Fibroblast of villous mesenchyme (primary cell): ENCODE data around the gene SEC62. TPM values are rescaled to one million over a fixed set of nuclear protein-coding genes. Genes with fewer than 3 reads are reported as not detected.

ENCODE experiments used
- DNase-seq: peaks from one replicate; pipeline ENCODE4 v3.0.0-alpha.2; 2010; ENCODE audit warnings: low read depth
- H3K4me3 ChIP-seq: 2 replicates; pipeline ENCODE4 v1.5.1; 2011; ENCODE audit warnings: low read depth, mild to moderate bottlenecking, low read length
- CTCF ChIP-seq: IDR thresholded peaks from 2 replicates; pipeline ENCODE4 v1.5.1; 2012; ENCODE audit warnings: low read depth, mild to moderate bottlenecking, low read length; ENCODE audit not compliant: insufficient read depth
- total RNA-seq: library from RNA; depleted of rRNA; stranded (reverse); fragments of >200 nt; gene quantifications from 2 replicates; pipeline ENCODE4 v1.2.3, GENCODE V29; 2012

Gene SEC62
- total RNA-seq, 1 donor, result 47.9 TPM

- DNase-seq, result no peak
- TF ChIP-seq CTCF, result no peak
- H3K4me3 ChIP-seq, result no peak overlapping the region
Measured at GRCh38 chr3:169939320-169939719, 27.3 kb upstream of the SEC62 start.

- DNase-seq, result no peak
- no peak overlapping the region for H3K4me3 ChIP-seq
- TF ChIP-seq CTCF, result no peak
Measured at GRCh38 chr3:169939751-169940150, 26.9 kb upstream of the SEC62 start.

GRCh38 chr3:169940470-169941181, 26.0 kb upstream of the SEC62 start:
- DNase-seq, result no peak
- no peak for TF ChIP-seq CTCF
- no peak overlapping the region for H3K4me3 ChIP-seq

- TF ChIP-seq CTCF, result no peak
- DNase-seq, result no peak
- no peak overlapping the region for H3K4me3 ChIP-seq
Measured at GRCh38 chr3:169945313-169945712, 21.3 kb upstream of the SEC62 start.

- DNase-seq, result no peak
- H3K4me3 ChIP-seq, result no peak overlapping the region
- no peak for TF ChIP-seq CTCF
Measured at GRCh38 chr3:169946336-169946735, 20.3 kb upstream of the SEC62 start.

- H3K4me3 ChIP-seq, result no peak overlapping the region
- no peak for TF ChIP-seq CTCF
- no peak for DNase-seq
Measured at GRCh38 chr3:169948559-169949448, 17.8 kb upstream of the SEC62 start.
